K562 (cell line): ENCODE data around the gene CDCP2. TPM values are rescaled to one million over a fixed set of nuclear protein-coding genes. Genes with fewer than 3 reads are reported as not detected.

ENCODE experiments used
- ATAC-seq: fragments of 200-7000 bp; cut with Tn5 transposase; 3 replicates; pipeline ENCODE4 v1.9.1; 2020; ENCODE audit warnings: moderate library complexity
- BruUV-seq: library from RNA; stranded (reverse); fragments of 400-500 nt; replicated peaks from 2 replicates; lab custom pipeline; 2021; lab: Mats Ljungman, UMichigan
- CTCF ChIA-PET: fragments of 300-600 bp; formaldehyde crosslinking; extraction: SDS; loops from one replicate; lab custom pipeline; 2021; ENCODE audit warnings: low intra/inter-chr PET ratio; lab: Yijun Ruan, JAX
- POLR2A ChIA-PET: fragments of 300-600, 350-650 bp; sonication (Branson Sonifier 250); formaldehyde crosslinking; extraction: SDS; loops from one replicate; lab custom pipeline; 2021; ENCODE audit warnings: antibody characterized with exemption, inconsistent platforms; lab: Yijun Ruan, JAX
- DNase-seq, 4 experiments: peaks; one replicate each; pipeline versions ENCODE4 v3.0.0 to v3.0.0-alpha.2; 2011 to 2018; ENCODE audit warnings: low spot score in 3 of 4, mixed read lengths in 3 of 4; ENCODE audit errors: extremely low read depth in 1 of 4
- FAIRE-seq: peaks from 2 replicates; lab custom pipeline; 2011; peaks lifted over from hg19 to GRCh38; lab: Jason Lieb, UNC
- H2AFZ ChIP-seq: 2 replicates; pipeline ENCODE4 v1.6.0; 2011; ENCODE audit warnings: low read depth, low read length, control low read depth, inconsistent platforms
- H3K27ac ChIP-seq: fragments of 200-600 bp; 3 replicates; pipeline ENCODE4 v1.8.0; 2011; ENCODE audit warnings: low read depth, mild to moderate bottlenecking, control low read depth, inconsistent platforms, low read length, moderate library complexity, mixed read lengths; ENCODE audit errors: extremely low read depth
- H3K27me3 ChIP-seq, 2 experiments: fragments of 300-600 bp in 1 of 2; 2 replicates in 1 of 2; 3 replicates in 1 of 2; pipeline versions ENCODE4 v1.6.0 to v1.8.0; 2011; ENCODE audit warnings: inconsistent platforms in 2 of 2, low read length in 2 of 2, mild to moderate bottlenecking in 1 of 2, mixed read lengths in 1 of 2, moderate library complexity in 1 of 2; ENCODE audit not compliant: control insufficient read depth in 2 of 2, insufficient read depth in 2 of 2
- H3K36me3 ChIP-seq: fragments of 300-600 bp; 3 replicates; pipeline ENCODE4 v1.8.0; 2011; ENCODE audit warnings: mild to moderate bottlenecking, low read length, inconsistent platforms; ENCODE audit not compliant: control insufficient read depth, insufficient read depth
- H3K4me1 ChIP-seq, 2 experiments: fragments of 200-600 bp in 1 of 2; replicated peaks in 1 of 2; 2 replicates in 1 of 2; 3 replicates in 1 of 2; pipeline versions ENCODE4 v1.5.1 to v1.8.0; 2011; ENCODE audit warnings: inconsistent platforms in 2 of 2, low read length in 2 of 2, mild to moderate bottlenecking in 1 of 2, mixed read lengths in 1 of 2, moderate library complexity in 1 of 2; ENCODE audit not compliant: control insufficient read depth in 2 of 2, insufficient read depth in 2 of 2
- H3K4me2 ChIP-seq: 2 replicates; pipeline ENCODE4 v1.6.1; 2011; ENCODE audit warnings: low read length, control low read depth, inconsistent platforms, mixed read lengths; ENCODE audit not compliant: insufficient read depth
- H3K4me3 ChIP-seq: fragments of 200-600 bp; sonication (generic), shearing (Covaris generic); 2 replicates; pipeline ENCODE4 v1.5.1; 2016; ENCODE audit warnings: control low read depth, inconsistent platforms
- H3K79me2 ChIP-seq: fragments of 200-600 bp; 3 replicates; pipeline ENCODE4 v1.8.0; 2011; ENCODE audit warnings: low read length, inconsistent platforms; ENCODE audit not compliant: control insufficient read depth, insufficient read depth
- H3K9ac ChIP-seq, 2 experiments: 2 replicates each; pipeline versions ENCODE4 v1.6.0 to v1.6.1; 2011; ENCODE audit warnings: low read depth in 2 of 2, low read length in 2 of 2, control low read depth in 1 of 2, inconsistent platforms in 1 of 2, mild to moderate bottlenecking in 1 of 2, mixed read lengths in 1 of 2; ENCODE audit not compliant: insufficient read depth in 1 of 2
- H3K9me1 ChIP-seq: one replicate; pipeline ENCODE4 v1.6.0; 2011; ENCODE audit warnings: inconsistent platforms, mild to moderate bottlenecking, low read length, moderate library complexity; ENCODE audit not compliant: control insufficient read depth, insufficient read depth
- H3K9me3 ChIP-seq: replicated peaks from 2 replicates; pipeline ENCODE4 v1.5.1; 2011; ENCODE audit warnings: low read depth, low read length, inconsistent platforms; ENCODE audit not compliant: control insufficient read depth, insufficient read depth
- H4K20me1 ChIP-seq: replicated peaks from 2 replicates; pipeline ENCODE4 v1.6.1; 2011; ENCODE audit warnings: low read length, inconsistent platforms, mixed read lengths; ENCODE audit not compliant: control insufficient read depth, insufficient read depth
- ASH1L ChIP-seq: fragments of 450-650 bp; IDR thresholded peaks from 2 replicates; pipeline ENCODE4 v1.6.1; 2018; ENCODE audit warnings: borderline replicate concordance, mild to moderate bottlenecking, low read depth; ENCODE audit not compliant: partially characterized antibody
- ATF2 ChIP-seq: sonication (generic); formaldehyde crosslinking; IDR thresholded peaks from 2 replicates; pipeline ENCODE4 v1.8.1; 2022; ENCODE audit warnings: missing genetic modification reagents
- C11orf30 ChIP-seq: fragments of 450-650 bp; IDR thresholded peaks from 2 replicates; pipeline ENCODE4 v1.6.1; 2016; ENCODE audit warnings: low read depth, mild to moderate bottlenecking
- ELF2 ChIP-seq: fragments of 250-450 bp; sonication (Bioruptor Pico); IDR thresholded peaks from 2 replicates; pipeline ENCODE4 v1.5.0; 2021; ENCODE audit warnings: mild to moderate bottlenecking
- ERF ChIP-seq: fragments of 450-650 bp; formaldehyde crosslinking; IDR thresholded peaks from 2 replicates; pipeline ENCODE4 v1.4.0; 2020; ENCODE audit warnings: mild to moderate bottlenecking, mixed read lengths
- GATAD2B ChIP-seq: fragments of 450-650 bp; IDR thresholded peaks from 2 replicates; pipeline ENCODE4 v1.6.1; 2017; ENCODE audit warnings: mild to moderate bottlenecking, borderline replicate concordance
- IFI16 ChIP-seq: fragments of 250-450 bp; sonication (Bioruptor Pico); IDR thresholded peaks from 2 replicates; pipeline ENCODE4 v2.1.2; 2022; ENCODE audit warnings: mild to moderate bottlenecking, inconsistent platforms
- ILK ChIP-seq: fragments of 450-650 bp; IDR thresholded peaks from 2 replicates; pipeline ENCODE4 v1.6.1; 2016; ENCODE audit warnings: missing genetic modification characterization, low read depth, mild to moderate bottlenecking, missing compliant biosample characterization, moderate library complexity, borderline replicate concordance
- LARP7 ChIP-seq: fragments of 450-650 bp; IDR thresholded peaks from 2 replicates; pipeline ENCODE4 v1.6.1; 2016
- MYBL2 ChIP-seq, 2 experiments: fragments of 450-650 bp in 1 of 2; sonication (generic) in 1 of 2; formaldehyde crosslinking in 1 of 2; IDR thresholded peaks; 2 replicates each; pipeline versions ENCODE4 v1.6.1 to v1.8.1; 2017 to 2022; ENCODE audit warnings: borderline replicate concordance in 1 of 2, inconsistent platforms in 1 of 2, low read depth in 1 of 2, mild to moderate bottlenecking in 1 of 2, missing genetic modification reagents in 1 of 2, moderate library complexity in 1 of 2
- NKRF ChIP-seq: fragments of 450-650 bp; IDR thresholded peaks from 2 replicates; pipeline ENCODE4 v1.6.1; 2016; ENCODE audit warnings: borderline replicate concordance
- PHB2 ChIP-seq: fragments of 450-650 bp; IDR thresholded peaks from 2 replicates; pipeline ENCODE4 v1.6.1; 2017; ENCODE audit warnings: low read depth
- PREB ChIP-seq: sonication (generic); formaldehyde crosslinking; IDR thresholded peaks from 2 replicates; pipeline ENCODE4 v1.8.1; 2023; ENCODE audit warnings: mild to moderate bottlenecking, missing genetic modification reagents
- SLC30A9 ChIP-seq: fragments of 250-450 bp; sonication (Bioruptor Pico); IDR thresholded peaks from 2 replicates; pipeline ENCODE4 v1.8.0; 2022; ENCODE audit warnings: mild to moderate bottlenecking, moderate library complexity
- TOE1 ChIP-seq, 2 experiments: fragments of 450-650 bp in 1 of 2; sonication (generic) in 1 of 2; formaldehyde crosslinking in 1 of 2; IDR thresholded peaks; 2 replicates each; pipeline versions ENCODE4 v1.7.1 to v1.8.0; 2016 to 2022; ENCODE audit warnings: borderline replicate concordance in 2 of 2, mild to moderate bottlenecking in 2 of 2, antibody characterized with exemption in 1 of 2, inconsistent platforms in 1 of 2, low read depth in 1 of 2, missing genetic modification reagents in 1 of 2, moderate library complexity in 1 of 2
- ZNF589 ChIP-seq: fragments of 200-800 bp; sonication (Bioruptor generic); IDR thresholded peaks from 2 replicates; pipeline ENCODE4 v1.6.1; 2016; ENCODE audit warnings: low read depth, missing genetic modification characterization, missing compliant biosample characterization
- ZNF780A ChIP-seq: fragments of 250-450 bp; sonication (Bioruptor Pico); IDR thresholded peaks from 2 replicates; pipeline ENCODE4 v1.5.0; 2021; ENCODE audit warnings: mild to moderate bottlenecking
- WGBS: fragments of 100-300 bp; shearing (Covaris generic); methylation state at CpG from one replicate; pipeline ENCODE4 v1.1.6; 2016; ENCODE audit warnings: low coverage, mixed read lengths; ENCODE audit not compliant: insufficient coverage; ENCODE audit errors: missing lambda C conversion rate; 5-methylcytosine and 5-hydroxymethylcytosine counted together
- in situ Hi-C: fragments of 300-500 bp; cut with MboI; formaldehyde crosslinking; loops from 4 replicates; pipeline ENCODE4 v1.15.0; 2018; ENCODE audit warnings: inconsistent platforms, mixed read lengths
- intact Hi-C: fragments of 100-400 bp; cut with micrococcal nuclease; formaldehyde crosslinking; loops from 2 replicates; pipeline ENCODE4 v1.14.2; 2022
- polyA plus RNA-seq, 8 experiments: library from polyadenylated mRNA; depleted of rRNA in 4 of 8; stranded (reverse) in 5 of 8; unstranded in 3 of 8; fragments of >200 nt; fragmentation: Nextera tagmentation in 2 of 8; fragmentation: Illumina TruSeq in 1 of 8; extraction: Ambion mirVana in 2 of 8; extraction: Trizol in 1 of 8; gene quantifications; 2 replicates each; pipeline versions ENCODE4 v1.2.1 to v1.2.3, GENCODE V29; 2011 to 2014; ENCODE audit warnings: inconsistent platforms in 1 of 8, missing spikeins in 1 of 8
- total RNA-seq, 7 experiments: library from RNA; depleted of rRNA in 6 of 7; stranded (reverse); fragments of >200 nt in 6 of 7; fragmentation: Illumina TruSeq in 2 of 7; extraction: Trizol in 2 of 7; gene quantifications; 2 replicates each; pipeline versions ENCODE4 v1.2.1 to v1.2.3, GENCODE V29; 2011 to 2021; ENCODE audit warnings: low replicate concordance in 1 of 7

The CDCP2 gene
- total and polyA plus RNA-seq, 9 of the 15 experiments (the other 6 are each of a cell fraction or from before 2014, with no cell fraction given): not detected

DNA sequence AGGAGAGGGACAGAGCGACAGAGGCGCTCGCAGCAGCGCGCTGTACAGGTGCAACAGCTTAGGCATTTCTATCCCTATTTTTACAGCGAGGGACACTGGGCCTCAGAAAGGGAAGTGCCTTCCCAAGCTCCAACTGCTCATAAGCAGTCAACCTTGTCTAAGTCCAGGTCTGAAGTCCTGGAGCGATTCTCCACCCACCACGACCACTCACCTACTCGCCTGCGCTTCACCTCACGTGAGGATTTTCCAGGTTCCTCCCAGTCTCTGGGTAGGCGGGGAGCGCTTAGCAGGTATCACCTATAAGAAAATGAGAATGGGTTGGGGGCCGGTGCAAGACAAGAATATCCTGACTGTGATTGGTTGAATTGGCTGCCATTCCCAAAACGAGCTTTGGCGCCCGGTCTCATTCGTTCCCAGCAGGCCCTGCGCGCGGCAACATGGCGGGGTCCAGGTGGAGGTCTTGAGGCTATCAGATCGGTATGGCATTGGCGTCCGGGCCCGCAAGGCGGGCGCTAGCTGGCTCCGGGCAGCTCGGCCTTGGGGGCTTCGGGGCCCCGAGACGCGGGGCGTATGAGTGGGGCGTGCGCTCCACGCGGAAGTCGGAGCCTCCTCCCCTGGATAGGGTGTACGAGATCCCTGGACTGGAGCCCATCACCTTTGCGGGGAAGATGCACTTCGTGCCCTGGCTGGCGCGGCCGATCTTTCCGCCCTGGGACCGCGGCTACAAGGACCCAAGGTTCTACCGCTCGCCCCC is 47.1 kb upstream of the CDCP2 start, which contains the start of the genes CYB5RL and MRPL37:
TSS of gene CYB5RL (minus strand) at position 266 of the 754 bp plus-strand sequence. CDS start 4,414 bp downstream, outside the sequence.
TSS of gene MRPL37 (plus strand) at position 403 of the 754 bp plus-strand sequence. CDS start at position 480, 77 bp downstream.
- H3K4me3 ChIP-seq: peak within 1 kb of the TSS; percentile 85
- peaks cover 56% of the 10 kb centered on the region for H3K79me2 ChIP-seq
- intact Hi-C loops: loop anchor here (5.0 kb wide), 1 partner anchor 78 kb away; no protein-coding TSS in a partner anchor
- no TSS peak for BruUV-seq
- ChIA-PET CTCF (no interaction called here), POLR2A (interaction anchor here (0.5 to 9.0 kb wide), 21 partner anchors 8 to 747 kb away, joined by 3 to 148 read pairs (median 3); no protein-coding TSS in a partner anchor)
- H2AFZ ChIP-seq: peak within 1 kb of the TSS; percentile 93
- peak within 1 kb of the TSS; percentile 96 for H3K4me2 ChIP-seq
- in situ Hi-C loops: no loop called here
- peaks cover 20 to 24% of the 10 kb centered on the region in 2 experiments; a peak in 4 of 5 replicates for H3K4me1 ChIP-seq
- FAIRE-seq (peak; percentile 92), DNase-seq (peak; percentile 99 to 100 (median 100)), ATAC-seq (peak; percentile 96)
- WGBS: under 1% methylated on average over 51 of the region's 51 CpGs
- peak within 1 kb of the TSS; percentile 83 for H3K27ac ChIP-seq
- H4K20me1 ChIP-seq: no peaks in the 10 kb centered on the region
- H3K9me1 ChIP-seq: no peaks in the 10 kb centered on the region
- H3K27me3 ChIP-seq: no peaks in the 10 kb centered on the region
- peak within 1 kb of the TSS; percentile 95 to 96 for H3K9ac ChIP-seq
- peaks cover 50% of the 10 kb centered on the region for H3K36me3 ChIP-seq
- no peaks in the 10 kb centered on the region for H3K9me3 ChIP-seq
- TF ChIP-seq ILK (tag): no peak
- no peak for TF ChIP-seq ERF
- TF ChIP-seq SLC30A9 (CRISPR knock-in tag): no peak
- no peak for TF ChIP-seq ATF2 (CRISPR knock-in tag)
- TF ChIP-seq ZNF589 (CRISPR knock-in tag): no peak
- TF ChIP-seq LARP7: no peak
- no peak for TF ChIP-seq GATAD2B
- TF ChIP-seq ASH1L: peak; percentile 84
- no peak for TF ChIP-seq ELF2 (CRISPR knock-in tag)
- TF ChIP-seq PHB2: no peak
- TF ChIP-seq NKRF: peak; percentile 52; the same call in 1 of the 2 replicates
- TF ChIP-seq IFI16 (CRISPR knock-in tag): no peak
- peak; percentile 93 for TF ChIP-seq C11orf30
- no peak for TF ChIP-seq MYBL2 (IDR thresholded peaks at IDR 0.05; ENCODE audit: low read depth)
- no peak for TF ChIP-seq MYBL2 (CRISPR knock-in tag; IDR thresholded peaks at IDR 0.05; ENCODE audit: borderline replicate concordance)
- 0 out of 2 replicates have a peak, but pooled peaks have one; percentile 38 for TF ChIP-seq TOE1 (IDR thresholded peaks at IDR 0.05; ENCODE audit: borderline replicate concordance)
- no peak for TF ChIP-seq TOE1 (CRISPR knock-in tag; IDR thresholded peaks at IDR 0.05; ENCODE audit: borderline replicate concordance, low read depth)
- TF ChIP-seq ZNF780A (CRISPR knock-in tag): no peak
- TF ChIP-seq PREB (CRISPR knock-in tag): no peak
